ENCODE data around the gene DYRK1A.

DYRK1A gene

DNA sequence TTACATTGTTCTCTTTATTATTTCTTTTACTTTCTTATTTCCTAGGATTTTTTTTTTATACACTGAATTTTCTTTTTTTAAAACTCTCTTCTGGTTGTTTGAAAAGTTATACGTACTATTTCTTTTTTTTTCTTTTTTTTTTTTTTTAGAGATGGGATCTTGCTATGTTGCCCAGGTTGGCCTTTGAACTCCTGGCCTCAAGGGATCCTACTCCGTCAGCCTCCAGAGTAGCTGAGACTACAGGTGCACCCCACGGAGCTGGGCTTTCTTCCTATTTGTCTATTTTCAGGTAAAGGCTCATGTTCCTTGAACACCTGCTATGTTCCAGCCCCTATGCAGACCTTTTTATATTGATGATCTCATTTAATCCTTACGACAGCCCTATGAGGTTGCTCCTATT lies 29.4 kb upstream of the DYRK1A start:
- Histone ChIP-seq H3K79me2 (ENCODE audit: insufficient read depth, low read length) (no peaks in the 10 kb centered on the region), H3F3A (ENCODE audit: low read depth) (no peaks in the 10 kb centered on the region), H3K9ac (ENCODE audit: low read depth, low read length, poor library complexity, severe bottlenecking) (no peak overlapping the region), H3K9me2 (replicated peaks; ENCODE audit: low read depth, low read length) (no peaks in the 10 kb centered on the region), H3K4me1 (ENCODE audit: insufficient read depth, low read length, poor library complexity, severe bottlenecking) (peaks cover 14% of the 10 kb centered on the region), H3K4me3 (ENCODE audit: low read length, poor library complexity, severe bottlenecking) (no peak overlapping the region), H3K9me3 (ENCODE audit: insufficient read depth, low read depth, low read length) (no peaks in the 10 kb centered on the region), H3K27me3 (ENCODE audit: insufficient read depth, low read length, poor library complexity, severe bottlenecking) (no peaks in the 10 kb centered on the region), H2AFZ (ENCODE audit: low read length) (no peak overlapping the region), H3K4me2 (ENCODE audit: low read depth, low read length, poor library complexity, severe bottlenecking) (no peak overlapping the region), H4K20me1 (ENCODE audit: insufficient read depth, low read length, poor library complexity, severe bottlenecking) (no peaks in the 10 kb centered on the region), H3K36me3 (ENCODE audit: insufficient read depth, low read length) (no peaks in the 10 kb centered on the region)
- TF ChIP-seq, protein P1, sequence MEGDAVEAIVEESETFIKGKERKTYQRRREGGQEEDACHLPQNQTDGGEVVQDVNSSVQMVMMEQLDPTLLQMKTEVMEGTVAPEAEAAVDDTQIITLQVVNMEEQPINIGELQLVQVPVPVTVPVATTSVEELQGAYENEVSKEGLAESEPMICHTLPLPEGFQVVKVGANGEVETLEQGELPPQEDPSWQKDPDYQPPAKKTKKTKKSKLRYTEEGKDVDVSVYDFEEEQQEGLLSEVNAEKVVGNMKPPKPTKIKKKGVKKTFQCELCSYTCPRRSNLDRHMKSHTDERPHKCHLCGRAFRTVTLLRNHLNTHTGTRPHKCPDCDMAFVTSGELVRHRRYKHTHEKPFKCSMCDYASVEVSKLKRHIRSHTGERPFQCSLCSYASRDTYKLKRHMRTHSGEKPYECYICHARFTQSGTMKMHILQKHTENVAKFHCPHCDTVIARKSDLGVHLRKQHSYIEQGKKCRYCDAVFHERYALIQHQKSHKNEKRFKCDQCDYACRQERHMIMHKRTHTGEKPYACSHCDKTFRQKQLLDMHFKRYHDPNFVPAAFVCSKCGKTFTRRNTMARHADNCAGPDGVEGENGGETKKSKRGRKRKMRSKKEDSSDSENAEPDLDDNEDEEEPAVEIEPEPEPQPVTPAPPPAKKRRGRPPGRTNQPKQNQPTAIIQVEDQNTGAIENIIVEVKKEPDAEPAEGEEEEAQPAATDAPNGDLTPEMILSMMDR (conservative IDR thresholded peaks at IDR 0.05; ENCODE audit: low read length), result no peak
- TF ChIP-seq EZH2phosphoT487 (IDR thresholded peaks at IDR 0.05; ENCODE audit: borderline replicate concordance), result no peak

DNA sequence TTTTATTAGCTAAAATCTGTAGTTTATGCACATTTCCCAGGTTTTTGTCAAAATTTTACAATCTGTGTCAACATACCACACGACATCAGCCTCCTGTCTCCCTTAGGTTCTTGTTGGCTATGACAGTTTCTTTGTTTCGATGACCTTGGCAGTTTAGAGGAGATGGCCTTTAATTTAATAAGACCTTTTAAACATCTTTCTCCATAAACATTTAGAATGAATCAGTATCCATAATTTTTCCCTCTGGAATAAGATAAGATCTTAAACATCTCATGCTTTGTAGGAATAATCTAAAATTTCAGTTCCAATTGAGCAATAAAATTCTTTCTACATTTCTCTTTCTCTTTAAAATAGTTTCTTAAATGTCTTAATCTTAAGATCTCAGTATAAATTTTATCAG lies 28.7 kb upstream of the DYRK1A start:
- H3K4me3 ChIP-seq (ENCODE audit: low read length, poor library complexity, severe bottlenecking), result no peak overlapping the region
- no peaks in the 10 kb centered on the region for H3K9me2 ChIP-seq (replicated peaks; ENCODE audit: low read depth, low read length)
- no peaks in the 10 kb centered on the region for H3K79me2 ChIP-seq (ENCODE audit: insufficient read depth, low read length)
- H3K4me2 ChIP-seq (ENCODE audit: low read depth, low read length, poor library complexity, severe bottlenecking), result no peak overlapping the region
- no peaks in the 10 kb centered on the region for H3F3A ChIP-seq (ENCODE audit: low read depth)
- H3K9me3 ChIP-seq (ENCODE audit: insufficient read depth, low read depth, low read length), result no peaks in the 10 kb centered on the region
- H3K36me3 ChIP-seq (ENCODE audit: insufficient read depth, low read length), result no peaks in the 10 kb centered on the region
- H3K27me3 ChIP-seq (ENCODE audit: insufficient read depth, low read length, poor library complexity, severe bottlenecking), result no peaks in the 10 kb centered on the region
- H2AFZ ChIP-seq (ENCODE audit: low read length), result no peak overlapping the region
- H3K4me1 ChIP-seq (ENCODE audit: insufficient read depth, low read length, poor library complexity, severe bottlenecking), result peaks cover 14% of the 10 kb centered on the region
- no peak overlapping the region for H3K9ac ChIP-seq (ENCODE audit: low read depth, low read length, poor library complexity, severe bottlenecking)
- TF ChIP-seq EZH2phosphoT487 (IDR thresholded peaks at IDR 0.05; ENCODE audit: borderline replicate concordance), result no peak
- TF ChIP-seq, protein P1 (conservative IDR thresholded peaks at IDR 0.05; ENCODE audit: low read length), result no peak
- H4K20me1 ChIP-seq (ENCODE audit: insufficient read depth, low read length, poor library complexity, severe bottlenecking), result no peaks in the 10 kb centered on the region

DNA sequence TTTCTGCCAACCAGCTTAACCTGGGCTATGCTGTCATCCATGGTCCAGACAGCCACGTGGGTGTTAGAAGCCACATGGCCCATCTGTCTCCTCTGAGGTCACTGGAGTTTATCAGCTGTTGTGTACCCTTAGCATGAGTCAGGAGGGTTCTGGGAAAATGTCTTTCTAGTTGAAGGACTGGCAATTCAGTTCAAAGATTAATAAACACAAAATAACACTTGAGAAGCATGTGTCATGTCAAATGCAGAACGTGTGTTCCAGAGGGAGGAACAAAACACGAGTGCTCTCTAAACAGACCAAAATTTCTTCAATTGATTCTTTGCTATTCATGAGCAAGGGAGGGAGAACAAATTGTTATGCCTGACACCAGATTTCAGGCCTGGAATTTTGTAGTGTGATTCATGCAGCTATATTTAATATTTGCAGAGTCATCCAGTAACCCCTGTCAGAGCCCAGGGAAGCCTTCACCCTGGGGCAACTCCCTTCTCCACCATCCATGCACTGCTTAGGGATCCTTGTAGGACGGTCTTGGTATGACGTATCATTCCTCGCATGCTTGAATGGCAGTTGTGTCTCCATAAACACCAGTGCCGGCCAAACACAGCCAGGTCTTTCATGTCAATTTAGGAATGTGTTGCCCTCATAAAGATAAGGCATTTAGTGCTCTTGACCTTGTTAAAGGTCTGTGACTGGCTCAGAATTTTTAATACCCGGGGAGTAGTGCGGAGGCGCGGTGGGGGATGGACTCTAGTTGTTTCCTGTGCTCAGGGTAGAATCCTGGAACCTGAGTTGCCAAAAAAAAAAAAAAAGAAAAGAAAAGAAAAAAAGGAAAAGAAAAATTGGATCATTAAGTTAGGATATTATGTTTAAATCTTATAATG lies 27.7 kb upstream of the DYRK1A start:
- Histone ChIP-seq H3K4me2 (ENCODE audit: low read depth, low read length, poor library complexity, severe bottlenecking) (no peak overlapping the region), H3K4me1 (ENCODE audit: insufficient read depth, low read length, poor library complexity, severe bottlenecking) (peaks cover 14% of the 10 kb centered on the region), H3K79me2 (ENCODE audit: insufficient read depth, low read length) (no peaks in the 10 kb centered on the region), H3K36me3 (ENCODE audit: insufficient read depth, low read length) (no peaks in the 10 kb centered on the region), H3K4me3 (ENCODE audit: low read length, poor library complexity, severe bottlenecking) (no peak overlapping the region), H3K27me3 (ENCODE audit: insufficient read depth, low read length, poor library complexity, severe bottlenecking) (no peaks in the 10 kb centered on the region), H4K20me1 (ENCODE audit: insufficient read depth, low read length, poor library complexity, severe bottlenecking) (no peaks in the 10 kb centered on the region), H3K9me2 (replicated peaks; ENCODE audit: low read depth, low read length) (no peaks in the 10 kb centered on the region), H3K9ac (ENCODE audit: low read depth, low read length, poor library complexity, severe bottlenecking) (no peak overlapping the region), H3F3A (ENCODE audit: low read depth) (no peaks in the 10 kb centered on the region), H3K9me3 (ENCODE audit: insufficient read depth, low read depth, low read length) (no peaks in the 10 kb centered on the region), H2AFZ (ENCODE audit: low read length) (no peak overlapping the region)
- TF ChIP-seq, protein P1 (conservative IDR thresholded peaks at IDR 0.05; ENCODE audit: low read length), result no peak
- no peak for TF ChIP-seq EZH2phosphoT487 (IDR thresholded peaks at IDR 0.05; ENCODE audit: borderline replicate concordance)
